H1 (cell line): ENCODE measurements around the gene KCNK2. TPM values are rescaled to one million over a fixed set of nuclear protein-coding genes. Genes with fewer than 3 reads are reported as not detected.

Source experiments
- CBX5 ChIP-seq: fragments of 300-800, 300-1000 bp; sonication (generic); IDR thresholded peaks from 2 replicates; pipeline ENCODE4 v1.7.1; 2016; ENCODE audit warnings: antibody characterized with exemption, low read length, low read depth
- CHD7 ChIP-seq: fragments of 300-600 bp; sonication (generic); IDR thresholded peaks from 2 replicates; pipeline ENCODE4 v1.7.1; 2012; ENCODE audit warnings: low read length, moderate library complexity, mild to moderate bottlenecking, inconsistent platforms; ENCODE audit not compliant: insufficient replicate concordance
- POLR2A ChIP-seq, 2 experiments: IDR thresholded peaks; 1 replicate in 1 of 2; 2 replicates in 1 of 2; pipeline ENCODE4 v1.6.1; 2011; ENCODE audit warnings: low read depth in 2 of 2, low read length in 2 of 2, mild to moderate bottlenecking in 2 of 2; ENCODE audit errors: control extremely low read depth in 1 of 2
- polyA plus RNA-seq, 7 experiments: library from polyadenylated mRNA; depleted of rRNA in 3 of 7; stranded (reverse) in 5 of 7; unstranded in 2 of 7; fragments of >200 nt in 5 of 7; fragments of 200-250 nt in 2 of 7; gene quantifications; 1 replicate in 5 of 7; 2 replicates in 1 of 7; 4 replicates in 1 of 7; pipeline versions ENCODE4 v1.2.1 to v1.2.3, GENCODE V29; 2011 to 2013; ENCODE audit warnings: missing spikeins in 2 of 7, mixed read lengths in 2 of 7
- total RNA-seq: library from RNA; stranded (reverse); fragmentation: NEBNext Ultra II Directional; extraction: Animal tissue kit (Norgen Biotek cat#: 25700); gene quantifications from 2 replicates; pipeline ENCODE4 v1.2.1, GENCODE V29; 2021

Gene KCNK2
- total and polyA plus RNA-seq, 2 of the 8 experiments (the other 6 are each of a cell fraction or from before 2014, with no cell fraction given): 0.59 to 1.2 TPM

GRCh38 chr1:215111916-215112315 lies 29.4 kb downstream of the KCNK2 start (continued):
- TF ChIP-seq CHD7: no peak
- no peak for TF ChIP-seq CBX5
- no peak for TF ChIP-seq POLR2A (IDR thresholded peaks at IDR 0.05; ENCODE audit: control extremely low read depth in 1 of 2, low read depth in 2 of 2, low read length in 2 of 2)
